Neuron (in vitro differentiated cells): ENCODE measurements around the gene WNK2.

Experiments used
- H2AFZ ChIP-seq: one replicate; pipeline ENCODE4 v1.6.1; 2013; ENCODE audit warnings: low read depth, mild to moderate bottlenecking, inconsistent platforms, low read length, moderate library complexity
- H3K27me3 ChIP-seq: one replicate; pipeline ENCODE4 v1.6.1; 2013; ENCODE audit warnings: low read length; ENCODE audit not compliant: insufficient read depth
- H3K36me3 ChIP-seq: one replicate; pipeline ENCODE4 v1.6.1; 2013; ENCODE audit warnings: low read length; ENCODE audit not compliant: insufficient read depth
- H3K4me1 ChIP-seq: one replicate; pipeline ENCODE4 v1.6.1; 2013; ENCODE audit warnings: low read length; ENCODE audit not compliant: insufficient read depth
- H3K4me3 ChIP-seq: 2 replicates; pipeline ENCODE4 v1.5.1; 2013; ENCODE audit warnings: mild to moderate bottlenecking, low read length, moderate library complexity
- H3K9me3 ChIP-seq: one replicate; pipeline ENCODE4 v1.6.1; 2013; ENCODE audit warnings: low read length

The WNK2 gene

DNA sequence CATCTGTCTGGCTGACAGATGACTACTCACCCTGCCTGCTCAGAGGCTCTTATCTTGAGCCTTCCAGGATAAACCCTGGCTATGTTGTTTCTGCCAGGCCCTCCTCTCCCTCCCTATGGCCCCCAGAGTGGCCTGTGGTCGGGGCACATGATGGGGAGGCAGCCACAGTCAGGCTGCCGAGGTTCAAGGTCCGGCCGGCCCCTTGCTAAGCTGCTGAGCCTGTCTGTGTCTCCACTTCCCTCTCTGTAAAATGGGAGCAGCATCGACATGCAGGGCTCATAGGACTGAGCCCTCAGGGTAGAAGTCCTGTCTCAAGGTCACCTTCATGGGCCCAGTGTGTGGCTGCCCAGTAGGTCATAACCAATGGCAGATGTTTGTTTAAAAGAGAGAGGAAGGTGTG lies 28.5 kb downstream of the WNK2 start:
- H3K27me3 ChIP-seq: no peaks in the 10 kb centered on the region
- H3K4me1 ChIP-seq: peaks cover 11% of the 10 kb centered on the region
- H3K9me3 ChIP-seq: no peaks in the 10 kb centered on the region
- no peaks in the 10 kb centered on the region for H3K36me3 ChIP-seq
- no peak overlapping the region for H2AFZ ChIP-seq
- H3K4me3 ChIP-seq: no peak overlapping the region

DNA sequence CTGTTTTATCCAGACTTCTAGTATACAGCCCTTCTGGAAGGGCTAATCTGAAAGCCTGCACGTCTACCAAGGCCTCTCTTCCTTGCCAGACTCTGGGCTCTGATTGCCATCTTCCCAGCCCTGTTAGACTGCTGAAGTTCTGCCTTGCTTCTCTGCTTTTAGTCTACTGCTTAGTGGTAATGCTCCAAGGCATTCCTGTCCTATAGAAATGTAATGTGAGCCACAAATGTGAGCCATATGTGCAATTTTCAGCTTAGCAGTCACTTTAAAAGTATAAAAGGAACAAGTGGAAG lies 32.1 kb downstream of the WNK2 start:
- Histone ChIP-seq H3K9me3 (no peaks in the 10 kb centered on the region), H3K27me3 (no peaks in the 10 kb centered on the region), H2AFZ (no peak overlapping the region), H3K36me3 (no peaks in the 10 kb centered on the region), H3K4me1 (no peaks in the 10 kb centered on the region), H3K4me3 (no peak overlapping the region)

DNA sequence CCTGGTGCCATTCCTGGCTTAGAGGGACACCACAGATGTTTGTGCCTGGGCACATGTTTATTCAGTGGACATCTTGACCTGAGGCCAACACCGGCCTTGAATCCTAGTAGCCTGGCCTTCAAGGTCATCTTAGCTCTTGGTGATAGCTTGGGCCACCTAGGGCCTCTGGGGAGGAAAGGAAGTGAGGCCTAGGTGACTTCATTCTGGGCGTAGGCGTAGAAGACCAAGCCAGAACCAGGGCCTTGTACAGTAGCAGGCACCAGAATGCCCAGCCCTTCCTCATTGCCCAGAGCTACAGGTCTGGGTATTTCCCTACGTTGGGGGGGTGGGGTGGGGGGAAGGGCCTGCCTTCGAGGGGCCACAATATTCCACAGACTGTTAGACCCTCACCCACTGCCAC lies 33.8 kb downstream of the WNK2 start:
- no peaks in the 10 kb centered on the region for H3K9me3 ChIP-seq
- H3K36me3 ChIP-seq: no peaks in the 10 kb centered on the region
- no peak overlapping the region for H2AFZ ChIP-seq
- no peaks in the 10 kb centered on the region for H3K27me3 ChIP-seq
- no peak overlapping the region for H3K4me3 ChIP-seq
- no peaks in the 10 kb centered on the region for H3K4me1 ChIP-seq

DNA sequence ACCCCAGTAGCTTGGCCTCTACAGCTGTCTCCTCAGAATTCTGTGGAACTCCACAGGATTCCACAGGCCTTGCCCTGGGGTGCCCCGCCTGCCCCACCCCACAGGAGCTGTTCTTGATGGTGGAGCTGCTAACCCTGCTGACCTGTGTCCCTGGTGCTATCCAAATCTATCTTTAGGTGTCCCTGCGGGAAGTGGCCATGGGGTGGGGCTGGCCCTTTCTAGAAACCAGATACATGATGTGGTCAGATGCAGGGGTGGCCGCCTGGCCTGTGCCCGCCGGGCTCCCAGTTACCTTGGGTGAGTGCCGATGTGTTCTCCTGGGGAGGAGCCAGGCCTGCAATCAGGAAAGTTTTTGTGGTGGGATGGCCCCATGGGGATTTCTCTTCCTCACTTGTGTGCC lies 34.2 kb downstream of the WNK2 start:
- Histone ChIP-seq H3K9me3 (no peaks in the 10 kb centered on the region), H2AFZ (no peak overlapping the region), H3K4me3 (no peak overlapping the region), H3K4me1 (no peaks in the 10 kb centered on the region), H3K36me3 (no peaks in the 10 kb centered on the region), H3K27me3 (no peaks in the 10 kb centered on the region)

DNA sequence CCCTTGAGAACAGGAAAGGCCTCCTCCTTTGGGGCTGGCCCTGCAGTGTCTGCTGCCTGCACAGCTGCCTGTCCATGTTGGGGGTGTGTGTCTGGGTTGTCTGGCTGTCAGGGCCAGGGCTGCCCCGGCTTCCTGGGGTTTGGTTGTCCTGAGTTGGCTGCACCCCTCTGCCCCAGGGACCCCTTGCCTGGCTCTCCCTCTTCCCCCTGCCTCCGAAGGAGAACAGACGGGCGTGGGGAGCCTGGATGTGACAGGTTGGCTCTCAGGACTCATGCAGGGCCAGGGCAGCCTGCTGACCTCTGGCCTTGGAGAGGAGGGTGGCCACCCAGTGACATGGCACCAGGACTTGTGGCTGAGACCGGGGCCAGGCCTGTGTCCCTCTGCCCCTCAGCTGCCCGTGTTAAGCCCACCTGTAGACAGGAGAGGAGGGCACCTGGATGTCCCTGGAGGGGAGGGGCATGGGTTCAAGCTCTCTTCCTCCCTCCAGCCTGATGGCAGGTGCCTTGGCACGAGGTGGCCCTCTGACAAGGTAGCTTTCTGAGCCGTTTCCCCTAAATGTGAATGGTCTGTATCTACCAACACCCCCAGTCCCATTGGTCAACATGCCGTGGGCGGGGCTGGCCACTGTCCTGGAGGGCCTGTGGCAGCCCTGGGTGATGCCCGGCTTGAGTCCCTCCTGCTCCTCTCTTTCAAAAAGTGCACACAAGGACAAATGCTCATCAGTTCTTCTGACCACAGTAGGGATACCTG lies 34.9 kb downstream of the WNK2 start:
- no peaks in the 10 kb centered on the region for H3K27me3 ChIP-seq
- H2AFZ ChIP-seq: no peak overlapping the region

DNA sequence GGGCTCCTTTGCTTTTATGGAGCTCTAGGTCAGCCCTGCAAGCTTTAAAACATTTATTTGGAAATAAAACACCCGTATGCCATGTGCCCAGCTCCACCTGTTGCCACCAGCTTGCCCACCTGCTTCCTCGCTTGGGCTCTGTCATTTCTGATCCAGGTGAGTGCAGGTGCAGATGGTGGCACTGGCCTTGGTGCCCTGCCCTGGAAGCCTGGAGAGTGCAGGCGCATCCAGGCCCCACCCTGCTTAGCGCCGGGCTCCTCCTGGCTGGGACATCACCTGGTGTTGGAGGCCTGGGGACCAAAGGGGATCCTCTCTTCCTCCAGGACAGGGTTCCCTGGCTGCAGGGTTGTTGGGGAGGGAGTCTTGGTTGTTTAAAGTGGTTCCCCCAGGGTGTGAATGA lies 35.8 kb downstream of the WNK2 start:
- Histone ChIP-seq H2AFZ (no peak overlapping the region), H3K9me3 (no peaks in the 10 kb centered on the region), H3K27me3 (no peaks in the 10 kb centered on the region), H3K4me1 (peaks cover 6% of the 10 kb centered on the region), H3K36me3 (no peaks in the 10 kb centered on the region), H3K4me3 (no peak overlapping the region)

More for the DNA sequence above, 34.9 kb downstream of the WNK2 start:
- H3K4me1 ChIP-seq: no peaks in the 10 kb centered on the region
- no peaks in the 10 kb centered on the region for H3K9me3 ChIP-seq
- no peak overlapping the region for H3K4me3 ChIP-seq
- H3K36me3 ChIP-seq: no peaks in the 10 kb centered on the region

DNA sequence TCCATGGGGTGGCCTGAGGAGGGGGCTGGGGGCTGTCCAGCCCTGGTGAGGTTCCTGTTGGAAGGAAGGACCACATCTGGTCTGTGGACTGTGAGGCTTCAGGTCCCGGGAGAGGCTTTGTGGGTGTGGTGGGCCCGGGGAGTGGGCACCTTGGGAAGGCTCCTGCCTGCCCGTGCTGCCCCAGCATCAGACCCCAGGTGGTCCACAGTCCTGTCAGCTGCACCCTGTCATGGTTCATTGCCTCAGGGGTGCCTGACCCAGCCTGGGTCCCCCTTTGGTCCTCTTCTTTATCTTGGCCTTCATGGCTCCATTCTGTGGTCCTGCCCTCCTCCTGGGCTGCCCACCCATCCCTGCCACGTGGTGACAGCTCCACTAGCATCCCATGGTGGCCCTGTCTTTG lies 36.7 kb downstream of the WNK2 start:
- H3K4me1 ChIP-seq: peaks cover 8% of the 10 kb centered on the region
- no peaks in the 10 kb centered on the region for H3K36me3 ChIP-seq
- no peak overlapping the region for H2AFZ ChIP-seq
- H3K27me3 ChIP-seq: no peaks in the 10 kb centered on the region
- no peak overlapping the region for H3K4me3 ChIP-seq
- H3K9me3 ChIP-seq: no peaks in the 10 kb centered on the region

DNA sequence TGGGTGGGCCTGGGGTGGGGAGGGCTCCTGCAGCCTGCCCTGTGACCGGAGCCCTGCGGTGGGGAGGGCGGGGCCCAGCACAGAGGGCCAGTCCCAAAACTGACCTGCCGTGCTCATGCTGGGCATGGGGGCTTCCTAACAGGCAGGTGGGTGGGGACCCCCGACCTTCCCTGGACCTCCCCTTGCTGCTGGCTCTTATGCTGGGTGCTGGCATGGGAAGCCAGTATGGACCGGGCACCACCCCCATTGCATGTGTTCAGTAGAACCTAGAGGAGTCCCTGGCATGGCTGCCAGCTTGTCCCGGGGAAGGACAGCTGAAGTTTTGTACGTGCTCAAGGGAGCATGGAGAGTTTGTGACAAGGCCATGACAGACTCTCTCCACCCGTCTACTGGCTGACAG lies 37.1 kb downstream of the WNK2 start:
- Histone ChIP-seq H3K36me3 (no peaks in the 10 kb centered on the region), H3K27me3 (no peaks in the 10 kb centered on the region), H2AFZ (no peak overlapping the region), H3K4me1 (peaks cover 8% of the 10 kb centered on the region), H3K4me3 (no peak overlapping the region), H3K9me3 (no peaks in the 10 kb centered on the region)

DNA sequence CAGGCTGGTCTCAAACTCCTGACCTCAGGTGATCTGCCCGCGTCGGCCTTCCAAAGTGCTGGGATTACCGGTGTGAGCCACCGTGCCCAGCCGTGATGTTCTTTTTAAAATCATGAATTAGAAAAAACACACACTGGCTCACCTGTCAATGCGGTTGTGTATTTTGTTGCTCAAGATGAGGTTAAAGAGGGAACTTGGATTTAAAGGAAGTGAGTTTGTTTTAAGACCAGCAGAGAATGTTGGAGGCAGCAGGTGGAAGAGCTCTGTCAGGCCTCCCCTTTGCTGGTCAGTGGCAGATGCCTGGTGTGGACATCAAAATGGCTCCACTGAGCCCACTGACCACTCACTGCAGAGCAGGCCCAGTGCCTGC lies 38.9 kb downstream of the WNK2 start:
- no peak overlapping the region for H2AFZ ChIP-seq
- no peaks in the 10 kb centered on the region for H3K9me3 ChIP-seq
- H3K36me3 ChIP-seq: no peaks in the 10 kb centered on the region
- H3K4me3 ChIP-seq: no peak overlapping the region
- H3K27me3 ChIP-seq: no peaks in the 10 kb centered on the region
- H3K4me1 ChIP-seq: peaks cover 8% of the 10 kb centered on the region

DNA sequence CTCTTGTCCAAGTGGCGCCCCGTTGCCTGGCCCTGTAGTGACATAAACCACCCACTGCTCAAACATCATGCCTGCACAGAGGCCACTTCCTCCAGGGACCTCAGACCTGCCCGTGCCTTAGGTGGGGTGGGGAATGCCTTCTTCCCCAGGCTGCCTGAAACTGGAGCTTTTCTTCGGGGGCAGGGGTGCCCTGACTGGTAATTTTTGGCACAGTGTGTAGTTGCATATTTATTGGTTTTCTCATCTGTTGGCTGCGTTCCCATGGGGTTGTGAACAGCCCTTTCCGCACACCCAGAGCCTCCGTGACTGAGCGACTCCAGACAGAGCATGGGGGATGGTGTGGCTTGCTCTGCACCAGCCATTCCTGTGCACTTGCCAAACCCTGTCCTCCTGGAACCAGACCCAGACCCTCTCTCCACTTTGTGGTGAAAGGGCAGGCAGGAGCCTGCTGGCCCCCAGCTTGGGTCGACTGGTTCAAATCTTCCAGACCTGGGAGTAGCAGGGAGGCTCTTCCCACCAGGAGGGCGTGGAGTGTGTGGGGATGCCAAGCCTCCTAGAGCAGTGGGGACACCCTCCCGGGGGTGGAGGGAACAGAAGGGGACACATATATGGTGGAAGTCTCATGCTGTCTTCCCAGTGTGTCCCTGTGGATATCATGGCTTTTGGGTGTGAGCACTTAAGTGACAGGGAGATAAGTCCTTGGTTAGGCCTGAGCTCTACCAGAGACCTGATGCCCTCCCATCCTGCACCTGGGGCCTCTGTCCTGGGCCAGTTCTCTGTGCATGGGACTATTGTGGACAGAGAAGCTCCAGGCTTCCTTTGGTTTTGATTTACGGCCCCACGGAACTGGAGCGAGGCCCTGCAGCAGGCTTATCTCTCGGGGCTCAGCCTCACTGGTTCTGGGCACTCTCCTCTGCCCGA lies 39.6 kb downstream of the WNK2 start:
- Histone ChIP-seq H2AFZ (no peak overlapping the region), H3K9me3 (no peaks in the 10 kb centered on the region), H3K36me3 (no peaks in the 10 kb centered on the region), H3K4me1 (peaks cover 8% of the 10 kb centered on the region), H3K4me3 (no peak overlapping the region), H3K27me3 (no peaks in the 10 kb centered on the region)

DNA sequence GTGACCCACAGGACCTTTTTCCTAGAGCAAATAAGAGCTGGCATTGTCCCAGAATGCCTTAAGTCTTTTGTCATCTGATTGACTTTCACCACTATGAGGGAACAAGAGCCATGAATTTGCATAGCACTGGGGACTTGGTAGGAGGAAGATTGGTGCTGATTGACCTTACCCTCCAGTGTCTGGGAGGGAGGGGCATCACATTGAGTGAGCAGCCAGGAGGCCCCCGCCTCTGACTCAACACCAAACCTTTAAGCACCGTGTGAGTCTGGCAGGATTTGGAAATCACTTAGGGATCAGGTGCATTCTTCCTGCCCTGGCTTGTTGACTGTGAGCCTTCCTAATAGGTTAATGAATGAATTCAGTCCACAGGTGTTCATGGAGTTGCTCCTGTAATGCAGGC lies 40.7 kb downstream of the WNK2 start:
- Histone ChIP-seq H3K27me3 (no peaks in the 10 kb centered on the region), H3K4me1 (peaks cover 8% of the 10 kb centered on the region), H3K36me3 (no peaks in the 10 kb centered on the region), H3K4me3 (no peak overlapping the region), H3K9me3 (no peaks in the 10 kb centered on the region), H2AFZ (no peak overlapping the region)

DNA sequence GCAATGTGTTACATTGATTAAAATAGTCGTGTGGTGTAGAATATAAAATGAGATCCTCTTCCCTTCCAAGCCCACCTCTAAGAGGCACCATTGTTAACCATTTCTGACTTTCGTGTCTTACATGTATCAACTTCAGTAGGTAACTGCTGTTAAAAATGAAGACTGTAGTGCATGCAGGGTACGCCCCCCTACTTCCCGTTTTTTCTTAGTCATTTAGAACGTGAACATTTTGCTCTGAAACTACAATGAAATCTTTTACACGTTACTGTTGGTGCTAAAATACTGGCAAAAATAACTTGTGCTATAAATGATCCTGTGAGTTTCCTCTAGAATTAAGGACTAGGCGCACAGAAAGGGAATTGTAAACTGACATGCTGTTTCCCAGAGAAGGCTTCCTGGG lies 41.5 kb downstream of the WNK2 start:
- H3K36me3 ChIP-seq: no peaks in the 10 kb centered on the region
- H3K9me3 ChIP-seq: no peaks in the 10 kb centered on the region
- H2AFZ ChIP-seq: no peak overlapping the region
- peaks cover 8% of the 10 kb centered on the region for H3K4me1 ChIP-seq
- no peak overlapping the region for H3K4me3 ChIP-seq
- no peaks in the 10 kb centered on the region for H3K27me3 ChIP-seq

DNA sequence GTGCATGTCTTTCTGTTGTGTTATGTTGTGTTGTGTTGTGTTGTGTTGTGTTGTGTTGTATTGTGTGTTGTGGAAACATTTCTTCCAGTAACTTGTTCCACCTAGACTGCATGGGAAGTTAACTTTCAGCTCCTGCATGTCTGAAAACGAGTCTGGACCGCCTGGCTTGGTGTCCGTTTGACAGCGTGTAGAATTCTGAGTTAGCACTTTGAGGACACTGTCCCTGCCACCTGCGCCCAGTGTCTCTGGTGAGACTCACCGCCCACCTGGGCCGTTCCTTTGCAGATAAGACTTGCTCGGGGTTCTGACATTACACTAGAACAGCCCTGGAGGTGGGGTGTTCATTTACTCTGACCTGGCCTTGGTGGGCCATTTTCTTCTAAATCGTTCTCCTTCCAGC lies 42.0 kb downstream of the WNK2 start:
- H3K9me3 ChIP-seq: no peaks in the 10 kb centered on the region
- H3K4me3 ChIP-seq: no peak overlapping the region
- H2AFZ ChIP-seq: no peak overlapping the region
- no peaks in the 10 kb centered on the region for H3K36me3 ChIP-seq
- peaks cover 8% of the 10 kb centered on the region for H3K4me1 ChIP-seq
- no peaks in the 10 kb centered on the region for H3K27me3 ChIP-seq
